ENCODE results near the gene ARL14EPL.

Gene ARL14EPL

GRCh38 chr5:116046823-116047222 lies 14.6 kb downstream of the ARL14EPL start:
- Histone ChIP-seq H3K27me3 (ENCODE audit: insufficient read depth, low read depth, severe bottlenecking) (no peaks in the 10 kb centered on the region), H3K27ac (no peak overlapping the region), H3K4me3 (ENCODE audit: low read depth, low read length) (no peak overlapping the region), H3K36me3 (no peaks in the 10 kb centered on the region), H3K9me3 (ENCODE audit: severe bottlenecking) (no peaks in the 10 kb centered on the region)
- DNase-seq, result no peak
- no peak for TF ChIP-seq CTCF (IDR thresholded peaks at IDR 0.05; ENCODE audit: low read depth, low read length)

GRCh38 chr5:116058346-116058936 lies 26.2 kb downstream of the ARL14EPL start:
- no peak overlapping the region for H3K4me3 ChIP-seq (ENCODE audit: low read depth, low read length)
- no peaks in the 10 kb centered on the region for H3K36me3 ChIP-seq
- TF ChIP-seq CTCF (IDR thresholded peaks at IDR 0.05; ENCODE audit: low read depth, low read length), result no peak
- DNase-seq, result no peak
- H3K27ac ChIP-seq, result no peak overlapping the region
- no peaks in the 10 kb centered on the region for H3K27me3 ChIP-seq (ENCODE audit: insufficient read depth, low read depth, severe bottlenecking)
- H3K9me3 ChIP-seq (ENCODE audit: severe bottlenecking), result no peaks in the 10 kb centered on the region

- H3K4me3 ChIP-seq (ENCODE audit: low read depth, low read length), result no peak overlapping the region
- no peak for DNase-seq
- H3K27me3 ChIP-seq (ENCODE audit: insufficient read depth, low read depth, severe bottlenecking), result no peaks in the 10 kb centered on the region
- H3K27ac ChIP-seq, result no peak overlapping the region
- no peaks in the 10 kb centered on the region for H3K36me3 ChIP-seq
- peak; percentile 46 for TF ChIP-seq CTCF (IDR thresholded peaks at IDR 0.05; ENCODE audit: low read depth, low read length)
- H3K9me3 ChIP-seq (ENCODE audit: severe bottlenecking), result no peaks in the 10 kb centered on the region
These were observed 30.1 kb downstream of the ARL14EPL start for GRCh38 chr5:116062352-116062751.

- no peaks in the 10 kb centered on the region for H3K27me3 ChIP-seq (ENCODE audit: insufficient read depth, low read depth, severe bottlenecking)
- no peak overlapping the region for H3K27ac ChIP-seq
- no peaks in the 10 kb centered on the region for H3K9me3 ChIP-seq (ENCODE audit: severe bottlenecking)
- H3K4me3 ChIP-seq (ENCODE audit: low read depth, low read length), result no peak overlapping the region
- DNase-seq, result no peak
- no peak for TF ChIP-seq CTCF (IDR thresholded peaks at IDR 0.05; ENCODE audit: low read depth, low read length)
- no peaks in the 10 kb centered on the region for H3K36me3 ChIP-seq
These were observed 31.7 kb downstream of the ARL14EPL start for GRCh38 chr5:116063950-116064349.

- H3K4me3 ChIP-seq (ENCODE audit: low read depth, low read length), result no peak overlapping the region
- DNase-seq, result no peak
- no peak overlapping the region for H3K27ac ChIP-seq
- no peaks in the 10 kb centered on the region for H3K36me3 ChIP-seq
- no peak; the same call in 1 of the 2 replicates for TF ChIP-seq CTCF (IDR thresholded peaks at IDR 0.05; ENCODE audit: low read depth, low read length)
- H3K9me3 ChIP-seq (ENCODE audit: severe bottlenecking), result no peaks in the 10 kb centered on the region
- H3K27me3 ChIP-seq (ENCODE audit: insufficient read depth, low read depth, severe bottlenecking), result no peaks in the 10 kb centered on the region
These were observed 35.9 kb downstream of the ARL14EPL start for GRCh38 chr5:116068028-116068632.

GRCh38 chr5:116071211-116071610 lies 38.9 kb downstream of the ARL14EPL start:
- Histone ChIP-seq H3K9me3 (ENCODE audit: severe bottlenecking) (no peaks in the 10 kb centered on the region), H3K4me3 (ENCODE audit: low read depth, low read length) (no peak overlapping the region), H3K27ac (no peak overlapping the region), H3K36me3 (no peaks in the 10 kb centered on the region), H3K27me3 (ENCODE audit: insufficient read depth, low read depth, severe bottlenecking) (no peaks in the 10 kb centered on the region)
- no peak for TF ChIP-seq CTCF (IDR thresholded peaks at IDR 0.05; ENCODE audit: low read depth, low read length)
- DNase-seq, result no peak

Measured in WERI-Rb-1 (cell line).